Measurements from ENCODE around the gene PIH1D1. TPM values are rescaled to one million over a fixed set of nuclear protein-coding genes. Genes with fewer than 3 reads are reported as not detected.

The PIH1D1 gene
- total RNA-seq, 1 experiment from 2014 or later, result 153 TPM

GRCh38 chr19:49411681-49412326, 39.8 kb downstream of the PIH1D1 start (continued):
- TF ChIP-seq MAX (CRISPR knock-in tag; IDR thresholded peaks at IDR 0.05), result no peak
- TF ChIP-seq ERG (CRISPR knock-in tag; IDR thresholded peaks at IDR 0.05), result no peak
- no peak for TF ChIP-seq E2F5 (CRISPR knock-in tag; IDR thresholded peaks at IDR 0.05)
- TF ChIP-seq ZNF281 (CRISPR knock-in tag; IDR thresholded peaks at IDR 0.05), result no peak
- no peak for TF ChIP-seq PREB (CRISPR knock-in tag; IDR thresholded peaks at IDR 0.05; ENCODE audit: borderline replicate concordance)
- TF ChIP-seq PRRX2 (CRISPR knock-in tag; IDR thresholded peaks at IDR 0.05), result no peak
- no peak for TF ChIP-seq FOXP1 (CRISPR knock-in tag; IDR thresholded peaks at IDR 0.05; ENCODE audit: borderline replicate concordance)

GRCh38 chr19:49409441-49410029, 42.1 kb downstream of the PIH1D1 start:
- DNase-seq (ENCODE audit: low spot score) (no peak), ATAC-seq (no peak)
- ChIA-PET POLR2A (no interaction called here), CTCF (interaction anchor here (1.0 to 2.0 kb wide), 5 partner anchors 8 to 33 kb away, joined by 3 to 10 read pairs (median 4); no protein-coding TSS in a partner anchor)
- Mint-ChIP-seq H3K9me3 (no peaks in the 10 kb centered on the region), H3K27ac (no peak overlapping the region), H3K4me3 (no peak overlapping the region), H3K4me1 (peaks cover 30% of the 10 kb centered on the region), H3K36me3 (no peaks in the 10 kb centered on the region), H3K27me3 (ENCODE audit: low read depth) (peaks cover 15% of the 10 kb centered on the region; the same call in 1 of the 2 replicates)
- TF ChIP-seq GTF2I (CRISPR knock-in tag; conservative IDR thresholded peaks at IDR 0.05), result no peak
- no peak for TF ChIP-seq ZNF263 (CRISPR knock-in tag; IDR thresholded peaks at IDR 0.05; ENCODE audit: low read depth)
- no peak for TF ChIP-seq NR1H2 (CRISPR knock-in tag; IDR thresholded peaks at IDR 0.05)
- no peak for TF ChIP-seq ZNF416 (CRISPR knock-in tag; IDR thresholded peaks at IDR 0.05)
- TF ChIP-seq ATF6 (CRISPR knock-in tag; IDR thresholded peaks at IDR 0.05), result no peak
- no peak for TF ChIP-seq MLX (CRISPR knock-in tag; IDR thresholded peaks at IDR 0.05)
- no peak for TF ChIP-seq HMGA2 (CRISPR knock-in tag; IDR thresholded peaks at IDR 0.05)
- no peak for TF ChIP-seq CREB1 (CRISPR knock-in tag; IDR thresholded peaks at IDR 0.05)
- no peak for TF ChIP-seq PREB (CRISPR knock-in tag; IDR thresholded peaks at IDR 0.05; ENCODE audit: borderline replicate concordance)
- TF ChIP-seq ETV6 (CRISPR knock-in tag; IDR thresholded peaks at IDR 0.05), result no peak
